Anterior cingulate cortex (tissue), 58 donors: Measurements from ENCODE around the gene KANSL3.
"Not testable (repeated sequence)": the region's sequence is repeated elsewhere in the genome, so short reads cannot be mapped to it uniquely, and the experiment has no call there.

Experiments used
- DNase-seq, 58 donors: peaks; one replicate each; lab custom pipeline; 2025; lab: John Stamatoyannopoulos, UW

Gene KANSL3

GRCh38 chr2:96565111-96565510 lies 73.0 kb downstream of the KANSL3 start:
- no peak for DNase-seq

GRCh38 chr2:96564563-96564962 lies 73.5 kb downstream of the KANSL3 start:
- no peak for DNase-seq

- no peak for DNase-seq
Observed at GRCh38 chr2:96564026-96564425, 74.1 kb downstream of the KANSL3 start.

- DNase-seq = no peak
Observed at GRCh38 chr2:96558485-96558884, 79.6 kb downstream of the KANSL3 start.

- no peak for DNase-seq
Observed at GRCh38 chr2:96558061-96558460, 80.1 kb downstream of the KANSL3 start.

- DNase-seq = not testable (repeated sequence)
Observed at GRCh38 chr2:96557421-96557820, 80.7 kb downstream of the KANSL3 start.

GRCh38 chr2:96556441-96557330 lies 81.4 kb downstream of the KANSL3 start:
- DNase-seq = no peak

- no peak for DNase-seq
Observed at GRCh38 chr2:96555146-96555610, 82.9 kb downstream of the KANSL3 start.

- peak in 41 of 58 donors; percentile 13 to 83 (median 45) for DNase-seq
Observed at GRCh38 chr2:96554293-96555145, 83.6 kb downstream of the KANSL3 start.

GRCh38 chr2:96553957-96554292 lies 84.2 kb downstream of the KANSL3 start:
- DNase-seq = not testable (repeated sequence)

GRCh38 chr2:96553176-96553956 lies 84.7 kb downstream of the KANSL3 start:
- no peak for DNase-seq

- DNase-seq = no peak
Observed at GRCh38 chr2:96552315-96553175, 85.6 kb downstream of the KANSL3 start.

- DNase-seq = no peak
Observed at GRCh38 chr2:96551605-96552314, 86.4 kb downstream of the KANSL3 start.

GRCh38 chr2:96550787-96551604 lies 87.1 kb downstream of the KANSL3 start:
- DNase-seq = no peak

GRCh38 chr2:96549967-96550786 lies 87.9 kb downstream of the KANSL3 start:
- DNase-seq = no peak

- DNase-seq = no peak
Observed at GRCh38 chr2:96549466-96549785, 88.7 kb downstream of the KANSL3 start.
